Activated CD4-positive, alpha-beta T cell treated with anti-CD3 and anti-CD28 coated beads for 36 hours (primary cell): ENCODE results near the gene CFAP57. TPM values are rescaled to one million over a fixed set of nuclear protein-coding genes. Genes with fewer than 3 reads are reported as not detected.
"Not testable (repeated sequence)": the region's sequence is repeated elsewhere in the genome, so short reads cannot be mapped to it uniquely, and the experiment has no call there.

Experiments
- ATAC-seq: fragments of 200-7000 bp; cut with Tn5 transposase; one replicate; pipeline ENCODE4 v1.10.0; 2021; ENCODE audit warnings: mild to moderate bottlenecking, moderate library complexity
- CTCF ChIA-PET: fragments of 350-600 bp; sonication (Branson Sonifier 250); formaldehyde crosslinking; loops from one replicate; lab custom pipeline; 2021; ENCODE audit warnings: antibody characterized with exemption; lab: Charles Lee
- POLR2A ChIA-PET: fragments of 350-600 bp; sonication (Branson Sonifier 250); formaldehyde crosslinking; loops from one replicate; lab custom pipeline; 2021; ENCODE audit warnings: antibody characterized with exemption, inconsistent platforms; lab: Charles Lee
- DNase-seq: peaks from one replicate; pipeline ENCODE4 v3.0.0-alpha.2; 2020
- H3K27ac Mint-ChIP-seq: one replicate; pipeline ENCODE4 v1.8.0; 2021; ENCODE audit warnings: mixed read lengths
- H3K27me3 Mint-ChIP-seq: one replicate; pipeline ENCODE4 v1.8.0; 2021; ENCODE audit warnings: mixed read lengths
- H3K36me3 Mint-ChIP-seq: one replicate; pipeline ENCODE4 v1.8.0; 2021; ENCODE audit warnings: low read depth, mixed read lengths
- H3K4me1 Mint-ChIP-seq: one replicate; pipeline ENCODE4 v1.8.0; 2021; ENCODE audit warnings: mixed read lengths
- H3K4me3 Mint-ChIP-seq: one replicate; pipeline ENCODE4 v1.8.0; 2021; ENCODE audit warnings: mild to moderate bottlenecking, moderate library complexity, mixed read lengths
- H3K9me3 Mint-ChIP-seq: one replicate; pipeline ENCODE4 v1.8.0; 2021; ENCODE audit warnings: low read depth, mixed read lengths
- intact Hi-C, 2 experiments: fragments of 100-400 bp; cut with DNase I in 1 of 2; cut with micrococcal nuclease in 1 of 2; formaldehyde crosslinking; loops; one replicate each; pipeline versions ENCODE4 v1.14.2 to v1.15.1; 2022 to 2024; cut with DNase I, micrococcal nuclease
- total RNA-seq, 2 experiments: library from RNA; stranded (reverse); gene quantifications; one replicate each; pipeline ENCODE4 v1.2.3, GENCODE V29; 2021

CFAP57 gene
- total RNA-seq, 2 experiments from 2014 or later = 0.11 TPM; not detected in 1

- H3K27me3 Mint-ChIP-seq = peaks cover 8% of the 10 kb centered on the region
- no peaks in the 10 kb centered on the region for H3K4me1 Mint-ChIP-seq
- H3K9me3 Mint-ChIP-seq = peaks cover 8% of the 10 kb centered on the region
- no peaks in the 10 kb centered on the region for H3K36me3 Mint-ChIP-seq
- ATAC-seq (no peak), DNase-seq (no peak)
- POLR2A ChIA-PET = no interaction called here
- CTCF ChIA-PET = interaction anchor here (0.9 kb wide), 1 partner anchor 11 kb away, joined by 3 read pairs; no protein-coding TSS in a partner anchor
- H3K27ac Mint-ChIP-seq = no peak overlapping the region
- intact Hi-C loops = no loop called here
- no peak overlapping the region for H3K4me3 Mint-ChIP-seq
These were observed 34.6 kb downstream of the CFAP57 start for GRCh38 chr1:43206600-43207228.

GRCh38 chr1:43207229-43207853 lies 35.2 kb downstream of the CFAP57 start:
- H3K27ac Mint-ChIP-seq = no peak overlapping the region
- DNase-seq (no peak), ATAC-seq (no peak)
- H3K4me1 Mint-ChIP-seq = no peaks in the 10 kb centered on the region
- H3K36me3 Mint-ChIP-seq = no peaks in the 10 kb centered on the region
- CTCF ChIA-PET = interaction anchor here (0.9 kb wide), 1 partner anchor 12 kb away, joined by 3 read pairs; no protein-coding TSS in a partner anchor
- no peak overlapping the region for H3K4me3 Mint-ChIP-seq
- H3K9me3 Mint-ChIP-seq = peaks cover 8% of the 10 kb centered on the region
- intact Hi-C loops = no loop called here
- peaks cover 8% of the 10 kb centered on the region for H3K27me3 Mint-ChIP-seq
- POLR2A ChIA-PET = no interaction called here

GRCh38 chr1:43208277-43208676 lies 36.1 kb downstream of the CFAP57 start:
- H3K27me3 Mint-ChIP-seq, intact Hi-C loops, H3K27ac Mint-ChIP-seq, CTCF ChIA-PET, H3K9me3 Mint-ChIP-seq, H3K4me1 Mint-ChIP-seq, POLR2A ChIA-PET, ATAC-seq, H3K36me3 Mint-ChIP-seq, DNase-seq, H3K4me3 Mint-ChIP-seq: not testable (repeated sequence)

- DNase-seq = no peak
- Mint-ChIP-seq H3K9me3 (no peaks in the 10 kb centered on the region), H3K4me3 (no peak overlapping the region), H3K27me3 (peaks cover 15% of the 10 kb centered on the region), H3K4me1 (no peaks in the 10 kb centered on the region), H3K27ac (no peak overlapping the region), H3K36me3 (no peaks in the 10 kb centered on the region)
- ATAC-seq = no peak
- ChIA-PET POLR2A (interaction anchor here (0.7 kb wide), 1 partner anchor 289 kb away, joined by 8 read pairs; no protein-coding TSS in a partner anchor), CTCF (interaction anchor here (0.6 to 1.1 kb wide), 3 partner anchors 12 to 64 kb away, joined by 3 read pairs; no protein-coding TSS in a partner anchor)
- intact Hi-C loops = no loop called here
These were observed 42.6 kb downstream of the CFAP57 start for GRCh38 chr1:43214501-43215444.

GRCh38 chr1:43217747-43218146 lies 45.6 kb downstream of the CFAP57 start:
- ATAC-seq (no peak), DNase-seq (no peak)
- peaks cover 3% of the 10 kb centered on the region for H3K4me1 Mint-ChIP-seq
- H3K9me3 Mint-ChIP-seq = no peaks in the 10 kb centered on the region
- CTCF ChIA-PET = no interaction called here
- POLR2A ChIA-PET = no interaction called here
- H3K27ac Mint-ChIP-seq = no peak overlapping the region
- H3K27me3 Mint-ChIP-seq = peaks cover 12% of the 10 kb centered on the region
- intact Hi-C loops = no loop called here
- H3K4me3 Mint-ChIP-seq = no peak overlapping the region
- H3K36me3 Mint-ChIP-seq = no peaks in the 10 kb centered on the region

GRCh38 chr1:43220905-43221778 lies 49.0 kb downstream of the CFAP57 start:
- no peak overlapping the region for H3K27ac Mint-ChIP-seq
- CTCF ChIA-PET = interaction anchor here (0.6 to 1.2 kb wide), 3 partner anchors 193 to 1952 kb away, joined by 3 read pairs; no protein-coding TSS in a partner anchor

GRCh38 chr1:43221797-43222196 lies 49.7 kb downstream of the CFAP57 start:
- Mint-ChIP-seq H3K27me3 (peaks cover 3% of the 10 kb centered on the region), H3K27ac (no peak overlapping the region), H3K4me3 (no peak overlapping the region), H3K4me1 (peaks cover 3% of the 10 kb centered on the region), H3K36me3 (no peaks in the 10 kb centered on the region), H3K9me3 (no peaks in the 10 kb centered on the region)
- ChIA-PET POLR2A (no interaction called here), CTCF (interaction anchor here (0.6 to 1.2 kb wide), 2 partner anchors 193 to 1952 kb away, joined by 3 read pairs; no protein-coding TSS in a partner anchor)
- ATAC-seq (no peak), DNase-seq (no peak)
- intact Hi-C loops = loop anchor here in 1 of 2 experiments (10.0 kb wide), 1 partner anchor 713 kb away; the partner anchor contains the start of gene ARTN

More at GRCh38 chr1:43220905-43221778, 49.0 kb downstream of the CFAP57 start:
- no peaks in the 10 kb centered on the region for H3K9me3 Mint-ChIP-seq
- H3K27me3 Mint-ChIP-seq = peaks cover 6% of the 10 kb centered on the region
- H3K4me1 Mint-ChIP-seq = peaks cover 3% of the 10 kb centered on the region
- POLR2A ChIA-PET = no interaction called here
- no peak for ATAC-seq
- intact Hi-C loops = loop anchor here in 1 of 2 experiments (10.0 kb wide), 1 partner anchor 714 kb away; the partner anchor contains the start of gene ARTN
- no peak for DNase-seq
- H3K4me3 Mint-ChIP-seq = no peak overlapping the region
- H3K36me3 Mint-ChIP-seq = no peaks in the 10 kb centered on the region

GRCh38 chr1:43222879-43223278 lies 50.7 kb downstream of the CFAP57 start:
- ATAC-seq (no peak), DNase-seq (no peak)
- Mint-ChIP-seq H3K4me3 (no peak overlapping the region), H3K27me3 (peaks cover 2% of the 10 kb centered on the region), H3K36me3 (no peaks in the 10 kb centered on the region), H3K27ac (no peak overlapping the region), H3K4me1 (peaks cover 3% of the 10 kb centered on the region), H3K9me3 (no peaks in the 10 kb centered on the region)
- POLR2A ChIA-PET = no interaction called here
- CTCF ChIA-PET = interaction anchor here (0.9 kb wide), 2 partner anchors 300 to 315 kb away, joined by 3 read pairs; no protein-coding TSS in a partner anchor
- intact Hi-C loops = loop anchor here in 1 of 2 experiments (10.0 kb wide), 1 partner anchor 712 kb away; the partner anchor contains the start of gene ARTN

GRCh38 chr1:43225168-43225567 lies 53.0 kb downstream of the CFAP57 start:
- H3K27me3 Mint-ChIP-seq = peaks cover 2% of the 10 kb centered on the region
- no peak for ATAC-seq
- no peaks in the 10 kb centered on the region for H3K36me3 Mint-ChIP-seq
- H3K4me1 Mint-ChIP-seq = peaks cover 3% of the 10 kb centered on the region
- CTCF ChIA-PET = no interaction called here
- intact Hi-C loops = loop anchor here (5.0 to 10.0 kb wide), 3 partner anchors 132 to 710 kb away; partner anchors contain the start of genes ARTN (in 1 of the 2), CDC20 (in 1 of the 2) and PTPRF (in 1 of the 2)
- no peak overlapping the region for H3K27ac Mint-ChIP-seq
- H3K9me3 Mint-ChIP-seq = no peaks in the 10 kb centered on the region
- DNase-seq = no peak
- H3K4me3 Mint-ChIP-seq = no peak overlapping the region
- POLR2A ChIA-PET = no interaction called here
